Lung (tissue), 12 donors: Measurements from ENCODE around the gene MKLN1. TPM values are rescaled to one million over a fixed set of nuclear protein-coding genes. Genes with fewer than 3 reads are reported as not detected.

ENCODE experiments used
- ATAC-seq: fragments of 200-7000 bp; cut with Tn5 transposase; one replicate; pipeline ENCODE4 v1.9.1; 2020; ENCODE audit warnings: moderate number of reproducible peaks; ENCODE audit not compliant: insufficient read depth, low FRiP score
- DNase-seq, 3 donors: peaks; one replicate each; pipeline ENCODE4 v3.0.0-alpha.2; 2013 to 2017
- H3K27ac ChIP-seq, 2 donors: one replicate each; pipeline ENCODE4 v1.5.1; 2013; ENCODE audit warnings: mild to moderate bottlenecking in 2 of 2, moderate library complexity in 2 of 2, control low read depth in 1 of 2, inconsistent platforms in 1 of 2, low read depth in 1 of 2, low read length in 1 of 2
- H3K27me3 ChIP-seq, 3 donors: one replicate each; pipeline ENCODE4 v1.5.1; 2013; ENCODE audit warnings: low read length in 2 of 3; ENCODE audit not compliant: control insufficient read depth in 3 of 3, insufficient read depth in 3 of 3
- H3K36me3 ChIP-seq, 4 donors: one replicate each; pipeline ENCODE4 v1.5.1; 2013; ENCODE audit warnings: low read length in 4 of 4, mild to moderate bottlenecking in 1 of 4, moderate library complexity in 1 of 4; ENCODE audit not compliant: control insufficient read depth in 4 of 4, insufficient read depth in 4 of 4
- H3K4me1 ChIP-seq, 5 donors: one replicate each; pipeline ENCODE4 v1.5.1; 2013; ENCODE audit warnings: low read length in 5 of 5, mild to moderate bottlenecking in 2 of 5, moderate library complexity in 1 of 5; ENCODE audit not compliant: control insufficient read depth in 5 of 5, insufficient read depth in 5 of 5
- H3K4me3 ChIP-seq: one replicate; pipeline ENCODE4 v1.5.1; 2013; ENCODE audit warnings: mild to moderate bottlenecking, control low read depth, moderate library complexity
- H3K9ac ChIP-seq, 2 donors: one replicate each; pipeline ENCODE4 v1.5.1; 2013; ENCODE audit warnings: low read length in 2 of 2, control low read depth in 1 of 2; ENCODE audit not compliant: insufficient read depth in 1 of 2
- H3K9me3 ChIP-seq, 4 donors: one replicate each; pipeline ENCODE4 v1.5.1; 2013; ENCODE audit warnings: low read length in 3 of 4, mild to moderate bottlenecking in 1 of 4, moderate library complexity in 1 of 4; ENCODE audit not compliant: control insufficient read depth in 4 of 4, insufficient read depth in 3 of 4
- CTCF ChIP-seq: IDR thresholded peaks from 2 replicates; pipeline ENCODE4 v1.5.1; 2012; ENCODE audit warnings: mild to moderate bottlenecking; ENCODE audit errors: control extremely low read depth, extremely low read depth
- WGBS, 2 donors: extraction: QIAGEN DNeasy Blood & Tissue Kit; methylation state at CpG; one replicate each; pipeline ENCODE4 v1.1.7; 2013; 5-methylcytosine and 5-hydroxymethylcytosine counted together
- polyA plus RNA-seq, 2 donors: library from polyadenylated mRNA; stranded (reverse); fragments of 200-250 nt; gene quantifications; one replicate each; pipeline ENCODE4 v1.2.1, GENCODE V29; 2013
- total RNA-seq, 2 donors: library from RNA; depleted of rRNA in 1 of 2; stranded (reverse); fragments of >200 nt in 1 of 2; gene quantifications; one replicate each; pipeline ENCODE4 v1.2.1, GENCODE V29; 2014 to 2021
- donor health status: control.
- donor health status: control.
- donor health status: Bipolar disorder and iron deficiency.
- donor health status: healthy.
- donor health status: DM: yes; HTN: yes; CAD: no.

Gene MKLN1
- total and polyA plus RNA-seq, 4 donors, result 11.6 to 135 (median 27.4) TPM

- ATAC-seq (no peak), DNase-seq (no peak)
- Histone ChIP-seq H3K4me1 (peaks cover 3 to 9% (median 7%) of the 10 kb centered on the region in 5 donors), H3K9ac (no peak overlapping the region), H3K4me3 (no peak overlapping the region), H3K27ac (no peak overlapping the region), H3K36me3 (peaks cover 0 to 28% (median under 1%) of the 10 kb centered on the region in 4 donors), H3K27me3 (peaks cover 0 to 3% (median 0%) of the 10 kb centered on the region in 3 donors), H3K9me3 (no peaks in the 10 kb centered on the region)
- no peak for TF ChIP-seq CTCF
- WGBS, 2 donors, result 89 to 92% methylated on average over 30 of the region's 30 CpGs
Measured at GRCh38 chr7:131505636-131506557, 178.2 kb downstream of the MKLN1 start.

- Histone ChIP-seq H3K4me1 (peaks cover 3 to 9% (median 7%) of the 10 kb centered on the region in 5 donors), H3K9ac (no peak overlapping the region), H3K36me3 (peaks cover 0 to 28% (median 0%) of the 10 kb centered on the region in 4 donors), H3K27me3 (peaks cover 0 to 3% (median 0%) of the 10 kb centered on the region in 3 donors), H3K4me3 (no peak overlapping the region), H3K27ac (no peak overlapping the region), H3K9me3 (no peaks in the 10 kb centered on the region)
- no peak for TF ChIP-seq CTCF
- WGBS, 2 donors, result 87 to 88% methylated on average over 18 of the region's 18 CpGs
- ATAC-seq (no peak), DNase-seq (no peak)
Measured at GRCh38 chr7:131506597-131506996, 178.9 kb downstream of the MKLN1 start.

- Histone ChIP-seq H3K4me1 (peaks cover 3 to 10% (median 7%) of the 10 kb centered on the region in 5 donors), H3K9me3 (no peaks in the 10 kb centered on the region), H3K27me3 (peaks cover 0 to 3% (median 0%) of the 10 kb centered on the region in 3 donors), H3K36me3 (peaks cover 0 to 25% (median 0%) of the 10 kb centered on the region in 4 donors), H3K9ac (no peak overlapping the region), H3K4me3 (no peak overlapping the region), H3K27ac (peak overlapping the region in 1 of 2 donors; percentile 8)
- peak; percentile 73 for TF ChIP-seq CTCF
- DNase-seq, result peak; percentile 68 to 79 (median 77)
- WGBS, 2 donors, result 21 to 32% methylated on average over 14 of the region's 14 CpGs
- peak; percentile 79 for ATAC-seq
Measured at GRCh38 chr7:131507592-131508331, 180.1 kb downstream of the MKLN1 start.
